ACHN (cell line): Measurements from ENCODE around the gene LSG1.
A peak's percentile ranks its signal among the peaks of the same experiment; 100 is the strongest.

Experiments
- DNase-seq: peaks from one replicate; pipeline ENCODE4 v3.0.0-alpha.2; 2015
- in situ Hi-C: cut with HindIII; loops from 2 replicates; pipeline ENCODE4 v1.10.0; 2017; ENCODE audit warnings: low sequenced_read_pairs, low pct_ligation_motif_present, low pct_unique_long_range_greater_than_20kb

Gene LSG1

DNA sequence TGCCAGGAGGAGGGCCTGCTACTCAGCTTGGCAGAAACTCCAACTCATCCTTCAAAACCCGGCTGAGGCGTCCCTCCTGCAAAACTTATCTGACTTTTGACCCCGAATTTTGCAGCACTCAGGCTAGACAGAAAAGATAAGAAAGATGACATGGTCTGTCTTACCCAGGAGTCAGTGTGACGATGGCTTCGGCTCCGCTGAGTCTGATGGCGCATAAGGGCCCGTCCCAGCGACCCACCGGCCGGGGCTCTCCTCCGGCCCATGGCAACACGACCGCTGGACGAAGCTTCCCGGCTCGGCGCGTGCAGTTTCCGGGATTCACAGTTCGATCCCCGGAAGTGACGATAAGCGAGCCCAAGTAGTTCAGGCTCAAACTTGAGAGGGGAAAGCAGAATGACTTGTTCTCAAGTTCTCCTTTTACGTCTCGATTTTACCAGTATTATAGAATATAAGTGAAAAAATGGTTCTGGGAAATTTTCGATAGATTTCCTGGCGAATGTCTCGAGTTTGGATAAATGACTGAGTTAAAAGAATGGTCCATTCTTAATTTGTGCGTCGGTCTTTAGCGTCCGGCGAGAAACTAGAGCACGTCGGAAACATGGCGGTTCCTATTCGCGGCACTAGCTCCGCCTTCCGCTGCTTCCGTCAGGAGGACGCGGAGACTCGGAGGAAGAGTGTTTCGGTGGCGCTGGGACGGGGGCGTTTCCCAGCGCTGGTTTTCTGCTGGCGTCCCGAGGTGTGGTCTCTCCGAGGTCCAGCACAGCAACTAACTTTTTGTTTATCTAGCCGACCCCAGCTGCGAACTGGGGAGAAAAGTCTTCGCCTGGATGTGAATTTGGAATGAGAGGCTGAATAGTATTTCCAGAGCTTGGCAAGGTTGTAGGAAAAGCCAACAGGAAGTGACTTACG, at the start of gene LSG1:
TSS of gene LSG1 (minus strand) at position 292 of the 909 bp plus-strand sequence. CDS start at position 263, 29 bp downstream.
- DNase-seq: peak; percentile 94
- in situ Hi-C loops: no loop called here

DNA sequence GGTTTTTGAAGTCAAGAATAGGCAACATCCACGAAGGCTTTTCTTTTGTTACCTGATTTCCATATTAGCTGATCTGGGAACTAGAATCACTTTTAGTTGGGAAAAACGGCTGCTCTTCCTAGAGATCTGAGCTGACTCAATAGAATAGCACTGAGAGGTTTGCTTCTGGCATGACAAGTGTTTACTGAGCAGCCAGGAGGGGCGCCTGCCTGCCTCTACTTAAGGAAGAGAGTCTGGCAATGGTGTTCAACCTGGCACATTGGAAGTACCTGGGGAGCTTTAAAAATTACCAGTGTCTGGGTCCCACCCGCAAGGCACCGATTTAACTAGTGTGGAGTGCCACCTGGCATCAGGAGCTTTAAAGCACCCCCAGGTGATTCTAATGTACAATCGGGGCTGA, 48.1 kb upstream of the LSG1 start:
- in situ Hi-C loops: no loop called here
- DNase-seq: no peak

DNA sequence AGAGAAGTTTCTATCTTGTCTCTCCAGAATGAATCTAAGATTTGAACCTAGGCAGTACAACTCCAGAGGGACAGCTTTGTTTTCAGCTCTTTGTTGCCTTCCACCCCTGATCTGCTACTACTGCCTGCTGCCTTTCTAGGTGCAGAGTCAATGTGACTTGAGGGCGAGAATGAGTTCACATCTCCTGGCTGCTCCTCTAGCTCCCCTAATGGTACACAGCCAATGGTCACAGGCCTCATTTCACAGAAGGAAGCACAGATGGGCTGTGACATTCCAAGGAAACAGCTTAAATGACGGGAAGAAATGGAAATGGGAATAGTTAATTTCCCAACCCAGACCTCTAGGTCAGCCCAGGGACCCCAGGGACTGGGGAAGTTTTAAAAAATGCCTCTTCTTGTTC, 46.1 kb upstream of the LSG1 start:
- no peak for DNase-seq
- in situ Hi-C loops: no loop called here

DNA sequence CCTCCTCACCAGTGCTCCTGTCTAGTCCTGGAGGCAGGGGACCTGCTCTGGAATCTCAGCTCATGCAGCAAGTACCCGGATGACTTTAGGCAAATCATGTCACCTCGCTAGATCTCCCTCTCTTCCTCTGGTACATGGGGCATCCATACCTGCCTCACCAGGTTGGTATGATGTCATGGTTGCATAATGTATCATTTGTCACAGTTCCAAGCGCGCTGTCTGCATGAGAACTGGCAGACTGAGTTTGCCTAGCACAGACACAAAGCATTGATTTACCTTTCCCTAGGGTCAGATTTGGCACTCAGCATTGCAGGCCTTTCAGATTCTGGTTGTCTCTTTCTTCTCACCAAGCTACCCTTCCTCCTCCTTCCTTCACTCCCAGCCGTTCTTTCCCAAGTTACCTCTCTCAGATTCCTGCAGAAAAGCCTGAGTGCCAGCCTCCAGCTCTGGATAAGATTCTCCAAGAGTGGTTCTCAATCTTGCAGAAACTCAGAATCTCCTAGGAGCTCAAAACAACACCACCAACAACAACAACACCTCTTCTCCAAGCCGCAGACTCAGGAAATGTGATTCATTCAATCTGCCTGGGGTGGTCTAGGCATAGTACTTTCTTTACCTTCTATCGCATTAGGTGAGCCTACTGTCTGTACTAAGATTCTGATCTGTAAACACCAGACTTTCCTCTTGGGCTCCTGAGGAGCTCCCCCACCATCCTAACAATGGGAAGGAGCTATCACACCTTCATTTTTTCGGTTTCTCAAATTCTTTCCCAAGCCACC, 43.2 kb upstream of the LSG1 start:
- DNase-seq: no peak
- in situ Hi-C loops: no loop called here

- in situ Hi-C loops: no loop called here
- DNase-seq: no peak
Measured at GRCh38 chr3:194714564-194714963, 42.6 kb upstream of the LSG1 start.

- in situ Hi-C loops: no loop called here
- no peak for DNase-seq
Measured at GRCh38 chr3:194714137-194714455, 42.1 kb upstream of the LSG1 start.

DNA sequence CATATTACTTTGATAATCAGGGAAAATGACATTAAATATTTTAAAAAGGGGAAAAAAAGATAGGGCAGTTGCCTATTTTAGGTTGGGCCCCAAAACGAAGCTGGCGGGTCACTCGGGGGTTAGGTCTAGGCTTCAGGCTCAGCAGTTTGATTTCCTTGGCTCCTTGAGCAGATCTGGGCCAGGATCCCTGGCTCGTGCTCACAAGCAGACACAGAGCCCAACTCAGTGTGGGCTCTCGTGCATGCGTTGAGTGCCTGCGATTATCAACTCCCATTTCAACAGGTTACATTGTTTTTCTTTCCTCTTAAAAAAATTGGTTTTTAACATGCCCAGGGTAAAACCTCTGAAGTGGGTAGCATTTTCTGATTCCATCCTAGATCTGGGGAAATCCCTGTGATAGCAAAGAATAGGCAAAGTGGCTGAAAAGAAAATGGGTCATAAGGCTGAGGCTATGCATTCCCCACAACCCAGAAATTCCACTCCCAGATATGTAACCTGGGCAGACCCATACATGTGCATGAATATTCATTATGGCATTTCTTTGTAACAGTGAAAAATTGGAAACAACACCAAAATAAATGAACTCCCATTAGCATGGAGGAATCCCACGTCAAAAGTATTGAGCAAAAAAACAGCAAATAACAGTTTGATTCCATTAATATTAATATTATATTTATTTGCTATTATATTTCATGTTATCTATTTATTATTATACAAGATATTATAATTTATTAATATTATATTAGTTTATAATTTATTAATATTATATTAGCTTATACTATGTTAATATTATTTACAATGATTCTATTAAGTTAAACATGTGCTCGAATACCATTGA, 41.5 kb upstream of the LSG1 start:
- in situ Hi-C loops: no loop called here
- no peak for DNase-seq

DNA sequence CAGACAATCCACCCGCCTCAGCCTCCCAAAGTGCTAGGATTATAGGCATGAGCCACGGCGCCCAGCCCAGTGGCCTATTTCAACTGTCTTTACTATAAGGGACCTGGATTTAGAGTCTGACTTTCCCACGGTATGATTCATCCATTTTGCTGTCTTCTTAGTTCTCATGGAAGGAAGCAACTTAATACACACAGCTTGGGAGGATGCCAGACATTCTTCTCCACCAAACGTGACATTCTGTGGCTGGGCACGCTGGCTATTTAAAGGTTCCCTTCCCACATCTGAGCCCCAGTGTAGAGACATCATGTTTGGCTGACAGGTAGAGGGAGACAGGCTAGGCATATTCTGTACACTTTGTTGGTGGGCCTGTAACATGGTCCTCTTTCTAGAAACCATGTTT, 39.9 kb upstream of the LSG1 start:
- peak; percentile 92 for DNase-seq

DNA sequence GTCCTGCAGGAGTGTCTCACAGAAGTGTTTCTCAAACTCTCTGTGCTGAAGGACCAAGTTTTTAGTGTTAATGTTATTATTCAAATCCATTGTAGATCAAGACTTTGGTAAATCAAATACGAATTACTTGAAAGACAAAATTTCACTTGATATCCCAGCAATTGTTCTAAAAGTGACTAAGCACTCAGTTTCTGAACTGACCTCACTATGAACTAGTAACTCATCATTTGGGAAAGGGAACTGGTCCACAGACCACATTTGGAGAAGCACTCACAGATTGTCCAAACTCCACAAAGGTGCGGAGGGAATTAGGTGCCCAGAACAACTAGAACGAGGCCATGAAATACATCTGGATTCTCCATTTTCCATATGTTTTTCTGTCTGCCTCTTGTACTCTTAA, 39.3 kb upstream of the LSG1 start:
- in situ Hi-C loops: no loop called here
- no peak for DNase-seq

More for the DNA sequence above, 39.9 kb upstream of the LSG1 start:
- in situ Hi-C loops: no loop called here

DNA sequence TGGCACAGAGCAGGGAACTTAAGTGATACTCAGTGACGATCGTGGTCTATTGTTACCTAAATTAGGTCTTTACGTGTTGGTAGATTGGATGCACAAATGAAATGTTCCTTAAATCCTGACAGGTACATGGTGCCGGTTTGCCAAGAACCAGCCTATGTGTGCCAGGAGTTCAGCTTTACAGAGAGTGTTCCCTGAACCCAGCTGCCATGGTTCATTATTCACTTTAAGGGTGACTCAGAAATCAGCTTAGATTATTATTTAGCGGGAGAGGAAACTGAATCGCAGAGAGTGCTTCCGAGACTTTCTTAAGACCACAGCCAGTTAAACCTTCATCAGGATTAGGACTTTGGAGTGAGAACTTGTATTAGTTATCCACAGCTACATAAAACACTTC, 35.2 kb upstream of the LSG1 start:
- in situ Hi-C loops: no loop called here
- peak; percentile 44 for DNase-seq

GRCh38 chr3:194705761-194706160, 33.8 kb upstream of the LSG1 start:
- in situ Hi-C loops: no loop called here
- no peak for DNase-seq

GRCh38 chr3:194705227-194705626, 33.2 kb upstream of the LSG1 start:
- in situ Hi-C loops: no loop called here
- no peak for DNase-seq

GRCh38 chr3:194702545-194702944, 30.6 kb upstream of the LSG1 start:
- no peak for DNase-seq
- in situ Hi-C loops: no loop called here

DNA sequence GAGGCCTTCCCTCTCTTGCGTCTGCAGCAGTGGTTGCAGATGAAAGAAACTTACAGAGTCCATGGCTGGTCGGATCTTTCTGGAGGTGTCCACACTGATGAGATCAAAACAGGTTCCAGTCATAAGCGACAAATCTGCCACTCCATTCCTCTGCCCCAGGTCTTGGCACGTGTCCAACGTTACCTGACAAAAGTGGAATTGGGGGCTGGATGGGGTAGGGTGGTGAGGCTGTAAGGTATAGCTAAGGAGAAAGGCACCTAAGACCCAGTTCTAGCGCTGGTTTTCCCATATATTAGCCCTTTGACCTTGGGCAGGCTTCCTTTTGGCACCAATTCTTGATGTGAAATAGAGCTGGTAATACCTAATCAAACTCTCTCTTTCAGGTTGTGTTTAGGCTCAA, 24.7 kb upstream of the LSG1 start:
- in situ Hi-C loops: loop anchor here (25.0 kb wide), 1 partner anchor 541 kb away; no protein-coding TSS in a partner anchor
- DNase-seq: no peak

- DNase-seq: peak; percentile 48
Measured at GRCh38 chr3:194691481-194692283, 19.7 kb upstream of the LSG1 start.

GRCh38 chr3:194690501-194691372, 18.7 kb upstream of the LSG1 start:
- peak; percentile 11 for DNase-seq

More at GRCh38 chr3:194691481-194692283, 19.7 kb upstream of the LSG1 start:
- in situ Hi-C loops: loop anchor here (25.0 kb wide), 1 partner anchor 546 kb away; no protein-coding TSS in a partner anchor

DNA sequence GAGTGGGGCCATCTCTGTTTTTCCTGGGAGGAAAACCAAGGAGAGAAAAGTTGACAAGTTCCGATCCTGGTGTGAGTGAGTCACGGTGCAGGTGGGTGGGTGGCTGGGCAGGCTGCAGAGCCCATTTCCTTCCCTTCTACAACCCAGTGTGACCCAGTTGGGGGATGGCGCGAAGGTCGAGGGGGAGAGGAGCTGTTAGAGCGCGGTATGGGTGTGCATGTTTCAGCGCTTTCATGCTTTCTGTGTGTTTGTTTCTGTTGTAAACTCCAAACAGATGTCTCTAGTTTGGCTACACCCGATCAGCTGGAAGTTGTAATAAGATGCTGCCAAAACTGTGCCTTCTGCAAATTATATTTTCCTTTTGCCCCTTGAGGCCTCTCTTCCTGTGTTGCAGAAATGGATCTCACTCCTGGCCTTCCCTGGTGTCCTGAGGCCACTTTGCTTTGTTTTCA, 17.5 kb upstream of the LSG1 start:
- DNase-seq: no peak
- in situ Hi-C loops: loop anchor here (25.0 kb wide), 1 partner anchor 548 kb away; no protein-coding TSS in a partner anchor

More at GRCh38 chr3:194690501-194691372, 18.7 kb upstream of the LSG1 start:
- in situ Hi-C loops: loop anchor here (25.0 kb wide), 1 partner anchor 547 kb away; no protein-coding TSS in a partner anchor
